ENCODE results near the gene ADIRF.
"Not testable (repeated sequence)": the region's sequence is repeated elsewhere in the genome, so short reads cannot be mapped to it uniquely, and the experiment has no call there.

The ADIRF gene

GRCh38 chr10:87019066-87019465 lies 50.8 kb downstream of the ADIRF start:
- not testable (repeated sequence) for H3K4me1 ChIP-seq (ENCODE audit: control insufficient read depth, insufficient read depth, low read length); H3K9ac ChIP-seq (ENCODE audit: low read length); H3K36me3 ChIP-seq (ENCODE audit: control insufficient read depth, insufficient read depth, low read length); H3K9me3 ChIP-seq (ENCODE audit: control insufficient read depth, insufficient read depth, low read depth, low read length); H3K27me3 ChIP-seq (ENCODE audit: control insufficient read depth, insufficient read depth, low read length); H3K27ac ChIP-seq (ENCODE audit: low read depth, low read length); H3K4me3 ChIP-seq (ENCODE audit: low read depth, low read length)

DNA sequence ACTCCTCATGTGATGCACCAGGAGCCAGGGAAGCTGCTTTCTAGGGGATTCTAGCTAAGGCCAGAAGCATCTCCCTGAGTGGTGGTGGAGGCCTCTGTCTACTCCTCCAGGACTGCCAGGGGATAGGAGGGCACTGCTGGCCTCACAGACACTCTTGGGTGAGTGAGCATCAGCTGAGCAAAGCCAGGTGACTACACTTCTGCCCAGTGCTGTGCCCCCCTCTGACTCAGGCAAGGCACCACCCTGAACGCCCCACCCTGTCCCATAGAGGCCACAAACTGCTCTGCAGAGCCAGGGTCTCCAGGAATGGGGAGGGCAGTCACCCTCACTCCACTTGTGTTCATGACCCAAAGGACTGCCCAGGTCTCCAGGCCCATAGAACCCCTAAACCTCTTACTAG lies 51.2 kb downstream of the ADIRF start:
- not testable (repeated sequence) for H3K36me3 ChIP-seq (ENCODE audit: control insufficient read depth, insufficient read depth, low read length); H3K27ac ChIP-seq (ENCODE audit: low read depth, low read length)

GRCh38 chr10:87020056-87020455 lies 51.8 kb downstream of the ADIRF start, which contains the start of gene FAM25A:
TSS of gene FAM25A (plus strand) at chr10:87020294. CDS start at chr10:87020325, 31 bp downstream.
- not testable (repeated sequence) for H3K36me3 ChIP-seq (ENCODE audit: control insufficient read depth, insufficient read depth, low read length); H3K4me3 ChIP-seq (ENCODE audit: low read depth, low read length); H3K9me3 ChIP-seq (ENCODE audit: control insufficient read depth, insufficient read depth, low read depth, low read length); H3K4me1 ChIP-seq (ENCODE audit: control insufficient read depth, insufficient read depth, low read length); H3K27ac ChIP-seq (ENCODE audit: low read depth, low read length); H3K9ac ChIP-seq (ENCODE audit: low read length); H3K27me3 ChIP-seq (ENCODE audit: control insufficient read depth, insufficient read depth, low read length)

More for the DNA sequence above, 51.2 kb downstream of the ADIRF start:
- not testable (repeated sequence) for H3K9me3 ChIP-seq (ENCODE audit: control insufficient read depth, insufficient read depth, low read depth, low read length); H3K4me1 ChIP-seq (ENCODE audit: control insufficient read depth, insufficient read depth, low read length); H3K27me3 ChIP-seq (ENCODE audit: control insufficient read depth, insufficient read depth, low read length); H3K9ac ChIP-seq (ENCODE audit: low read length); H3K4me3 ChIP-seq (ENCODE audit: low read depth, low read length)

All from HUES6 (cell line).